Measurements from ENCODE around the gene ZYG11B. TPM values are rescaled to one million over a fixed set of nuclear protein-coding genes. Genes with fewer than 3 reads are reported as not detected.
"Not testable (repeated sequence)": the region's sequence is repeated elsewhere in the genome, so short reads cannot be mapped to it uniquely, and the experiment has no call there.

ZYG11B gene
- total and polyA plus RNA-seq, 2 of the 13 experiments (the other 11 are each of a cell fraction or from before 2014, with no cell fraction given): 6.9 to 17.9 TPM

GRCh38 chr1:52836035-52836434 is 109.8 kb downstream of the ZYG11B start:
- POLR2A ChIA-PET: no interaction called here
- Histone ChIP-seq H3K36me3 (replicated peaks in 1 of 2; ENCODE audit: control insufficient read depth in 1 of 2, insufficient read depth in 2 of 2, low read length in 2 of 2) (no peaks in the 10 kb centered on the region), H2AFZ (ENCODE audit: low read length) (no peak overlapping the region), H3K9me3 (ENCODE audit: low read length) (no peaks in the 10 kb centered on the region), H3K4me2 (ENCODE audit: low read depth, low read length) (no peak overlapping the region), H3K27ac (ENCODE audit: extremely low read length, insufficient read depth, low read length) (no peak overlapping the region), H3K79me2 (ENCODE audit: insufficient read depth, low read length) (no peaks in the 10 kb centered on the region), H3K27me3 (ENCODE audit: control insufficient read depth in 1 of 2, insufficient read depth in 2 of 2, low read length in 2 of 2) (no peaks in the 10 kb centered on the region; a peak in 1 of 5 replicates), H3K4me1 (ENCODE audit: insufficient read depth, low read length) (no peaks in the 10 kb centered on the region; the same call in 1 of the 2 replicates), H3K4me3 (replicated peaks in 1 of 3; ENCODE audit: insufficient read depth in 1 of 3, low read depth in 2 of 3, low read length in 3 of 3) (no peak overlapping the region), H4K20me1 (ENCODE audit: insufficient read depth, low read length) (no peaks in the 10 kb centered on the region), H3K9ac (ENCODE audit: insufficient read depth, low read depth, low read length) (no peak overlapping the region)
- no TSS peak for BruUV-seq (replicated peaks)
- ATAC-seq: no peak
- DNase-seq (ENCODE audit: low spot score): no peak
- TF ChIP-seq ZNF350 (CRISPR knock-in tag; IDR thresholded peaks at IDR 0.05; ENCODE audit: borderline replicate concordance, low read depth) (no peak), RORA (CRISPR knock-in tag; IDR thresholded peaks at IDR 0.05) (no peak), REL (CRISPR knock-in tag; conservative IDR thresholded peaks at IDR 0.05) (no peak), SPEN (CRISPR knock-in tag; IDR thresholded peaks at IDR 0.05; ENCODE audit: low read depth) (no peak), TOE1 (CRISPR knock-in tag; IDR thresholded peaks at IDR 0.05) (no peak), ZNF180 (CRISPR knock-in tag; IDR thresholded peaks at IDR 0.05; ENCODE audit: borderline replicate concordance, low read depth) (no peak), HOMEZ (CRISPR knock-in tag; IDR thresholded peaks at IDR 0.05; ENCODE audit: low read depth) (no peak), ZNF816 (CRISPR knock-in tag; IDR thresholded peaks at IDR 0.05; ENCODE audit: borderline replicate concordance) (no peak), SRY (CRISPR knock-in tag; IDR thresholded peaks at IDR 0.05) (no peak), ZNF142 (CRISPR knock-in tag; IDR thresholded peaks at IDR 0.05) (no peak), DMAP1 (CRISPR knock-in tag; IDR thresholded peaks at IDR 0.05) (no peak), AGO2 (optimal IDR thresholded peaks at IDR 0.05; ENCODE audit: low read depth, low read length) (no peak)
- CTCF ChIA-PET (ENCODE audit: low intra/inter-chr PET ratio, low total read pairs): no interaction called here
- in situ Hi-C loops (cut with HindIII; ENCODE audit: extremely low pct_ligation_motif_present, low pct_unique_long_range_greater_than_20kb) (no loop called here), intact Hi-C loops (cut with micrococcal nuclease; ENCODE audit: unreplicated experiment) (no loop called here)
- FAIRE-seq: no peak
- WGBS (ENCODE audit: low lambda C conversion rate): 46% methylated on average over 3 of the region's 3 CpGs

- CTCF ChIA-PET (ENCODE audit: low intra/inter-chr PET ratio, low total read pairs); in situ Hi-C loops (cut with HindIII; ENCODE audit: extremely low pct_ligation_motif_present, low pct_unique_long_range_greater_than_20kb); DNase-seq (ENCODE audit: low spot score); H4K20me1 ChIP-seq (ENCODE audit: insufficient read depth, low read length); BruUV-seq (replicated peaks); H3K9ac ChIP-seq (ENCODE audit: insufficient read depth, low read depth, low read length); H3K4me2 ChIP-seq (ENCODE audit: low read depth, low read length); H2AFZ ChIP-seq (ENCODE audit: low read length); intact Hi-C loops (cut with micrococcal nuclease; ENCODE audit: unreplicated experiment); H3K4me3 ChIP-seq (replicated peaks in 1 of 3; ENCODE audit: insufficient read depth in 1 of 3, low read depth in 2 of 3, low read length in 3 of 3); H3K27ac ChIP-seq (ENCODE audit: extremely low read length, insufficient read depth, low read length); H3K4me1 ChIP-seq (ENCODE audit: insufficient read depth, low read length); H3K9me3 ChIP-seq (ENCODE audit: low read length); FAIRE-seq; H3K27me3 ChIP-seq (ENCODE audit: control insufficient read depth in 1 of 2, insufficient read depth in 2 of 2, low read length in 2 of 2); POLR2A ChIA-PET; H3K36me3 ChIP-seq (replicated peaks in 1 of 2; ENCODE audit: control insufficient read depth in 1 of 2, insufficient read depth in 2 of 2, low read length in 2 of 2); H3K79me2 ChIP-seq (ENCODE audit: insufficient read depth, low read length); ATAC-seq: not testable (repeated sequence)
- WGBS (ENCODE audit: low lambda C conversion rate): 72% methylated on average over 10 of the region's 10 CpGs
Measured at GRCh38 chr1:52839175-52839574, 112.9 kb downstream of the ZYG11B start.

Data from HepG2 (cell line).